ENCODE data around the gene TUBG2.

DNA sequence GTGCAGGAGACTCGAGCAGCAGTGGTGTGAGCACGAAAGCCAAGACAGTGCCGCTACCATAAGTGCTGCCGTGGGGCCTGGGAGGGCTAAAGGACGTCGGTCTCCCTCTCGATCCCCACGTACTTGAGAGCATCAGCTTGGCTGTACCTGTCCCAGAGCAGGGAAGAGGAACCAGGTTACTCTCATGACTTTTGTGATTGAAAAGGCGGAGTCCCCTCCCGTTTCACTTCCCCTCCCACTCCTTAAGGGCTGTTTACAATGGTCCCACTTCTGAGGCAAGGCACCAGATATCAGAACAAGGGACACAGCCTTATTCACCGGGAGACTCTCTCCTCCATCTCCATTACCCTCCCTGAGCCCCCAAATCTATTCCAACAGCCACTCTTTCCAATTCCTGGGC lies 43.4 kb downstream of the TUBG2 start:
- TF ChIP-seq, protein P1, sequence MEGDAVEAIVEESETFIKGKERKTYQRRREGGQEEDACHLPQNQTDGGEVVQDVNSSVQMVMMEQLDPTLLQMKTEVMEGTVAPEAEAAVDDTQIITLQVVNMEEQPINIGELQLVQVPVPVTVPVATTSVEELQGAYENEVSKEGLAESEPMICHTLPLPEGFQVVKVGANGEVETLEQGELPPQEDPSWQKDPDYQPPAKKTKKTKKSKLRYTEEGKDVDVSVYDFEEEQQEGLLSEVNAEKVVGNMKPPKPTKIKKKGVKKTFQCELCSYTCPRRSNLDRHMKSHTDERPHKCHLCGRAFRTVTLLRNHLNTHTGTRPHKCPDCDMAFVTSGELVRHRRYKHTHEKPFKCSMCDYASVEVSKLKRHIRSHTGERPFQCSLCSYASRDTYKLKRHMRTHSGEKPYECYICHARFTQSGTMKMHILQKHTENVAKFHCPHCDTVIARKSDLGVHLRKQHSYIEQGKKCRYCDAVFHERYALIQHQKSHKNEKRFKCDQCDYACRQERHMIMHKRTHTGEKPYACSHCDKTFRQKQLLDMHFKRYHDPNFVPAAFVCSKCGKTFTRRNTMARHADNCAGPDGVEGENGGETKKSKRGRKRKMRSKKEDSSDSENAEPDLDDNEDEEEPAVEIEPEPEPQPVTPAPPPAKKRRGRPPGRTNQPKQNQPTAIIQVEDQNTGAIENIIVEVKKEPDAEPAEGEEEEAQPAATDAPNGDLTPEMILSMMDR (IDR thresholded peaks at IDR 0.05) = no peak
- no peak for TF ChIP-seq POLR2A (IDR thresholded peaks at IDR 0.05)
- TF ChIP-seq EP300 (IDR thresholded peaks at IDR 0.05) = no peak
- TF ChIP-seq POLR2AphosphoS5 (IDR thresholded peaks at IDR 0.05) = no peak

Measured in gastroesophageal sphincter (tissue), 3 donors.